Measurements from ENCODE around the gene ERGIC1.
"Not testable (repeated sequence)": the region's sequence is repeated elsewhere in the genome, so short reads cannot be mapped to it uniquely, and the experiment has no call there.

The ERGIC1 gene

DNA sequence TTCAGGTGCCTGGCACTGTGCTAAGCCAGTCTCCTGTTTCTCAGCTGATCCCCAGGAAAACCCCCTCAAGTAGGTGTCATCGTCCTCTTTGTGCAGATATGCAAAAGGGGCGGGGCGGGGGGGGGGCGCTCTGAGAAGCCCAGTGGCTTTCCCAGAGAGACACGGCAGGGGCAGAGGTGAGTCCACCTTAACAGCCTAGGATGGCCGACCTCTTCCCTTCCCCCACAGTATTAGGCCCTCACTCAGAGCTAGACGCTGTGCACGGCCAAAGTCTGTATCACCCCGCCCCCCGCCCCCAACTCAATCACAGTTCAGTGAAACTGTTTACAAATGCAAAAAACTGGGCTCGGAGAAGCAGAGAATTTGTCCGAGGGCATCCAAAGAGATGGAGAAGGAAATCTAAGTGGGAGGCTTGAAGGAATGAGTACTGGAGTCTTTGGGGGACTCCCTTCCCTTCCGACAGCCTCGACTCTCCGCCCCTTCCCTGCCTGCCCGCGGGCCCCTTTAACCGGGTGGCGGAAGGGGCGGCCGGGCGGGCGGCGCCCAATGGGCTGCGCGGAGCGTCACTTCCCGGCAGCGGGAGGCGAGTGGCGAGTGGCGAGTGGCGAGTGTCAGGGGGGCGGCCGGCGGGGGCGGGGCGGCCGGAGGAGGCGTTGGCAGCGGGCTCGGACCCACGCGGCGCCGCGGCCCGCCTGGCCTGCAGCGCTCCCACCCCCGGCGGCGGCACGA is at the start of gene ERGIC1:
Gene ERGIC1, plus strand, starts transcription at position 566 of the 729 bp plus-strand sequence. Its CDS starts 163 bp downstream, at position 729.
- DNase-seq = peak; percentile 85
- peaks cover 3% of the 10 kb centered on the region for H3K36me3 Mint-ChIP-seq (ENCODE audit: low read depth)
- H3K4me1 Mint-ChIP-seq = peaks cover 45% of the 10 kb centered on the region
- peak within 1 kb of the TSS; percentile 79 for H3K4me3 Mint-ChIP-seq
- H3K9me3 Mint-ChIP-seq = no peaks in the 10 kb centered on the region
- peak within 1 kb of the TSS; percentile 76 for H3K27ac Mint-ChIP-seq
- peak; percentile 90 for ATAC-seq
- no peaks in the 10 kb centered on the region for H3K27me3 Mint-ChIP-seq

DNA sequence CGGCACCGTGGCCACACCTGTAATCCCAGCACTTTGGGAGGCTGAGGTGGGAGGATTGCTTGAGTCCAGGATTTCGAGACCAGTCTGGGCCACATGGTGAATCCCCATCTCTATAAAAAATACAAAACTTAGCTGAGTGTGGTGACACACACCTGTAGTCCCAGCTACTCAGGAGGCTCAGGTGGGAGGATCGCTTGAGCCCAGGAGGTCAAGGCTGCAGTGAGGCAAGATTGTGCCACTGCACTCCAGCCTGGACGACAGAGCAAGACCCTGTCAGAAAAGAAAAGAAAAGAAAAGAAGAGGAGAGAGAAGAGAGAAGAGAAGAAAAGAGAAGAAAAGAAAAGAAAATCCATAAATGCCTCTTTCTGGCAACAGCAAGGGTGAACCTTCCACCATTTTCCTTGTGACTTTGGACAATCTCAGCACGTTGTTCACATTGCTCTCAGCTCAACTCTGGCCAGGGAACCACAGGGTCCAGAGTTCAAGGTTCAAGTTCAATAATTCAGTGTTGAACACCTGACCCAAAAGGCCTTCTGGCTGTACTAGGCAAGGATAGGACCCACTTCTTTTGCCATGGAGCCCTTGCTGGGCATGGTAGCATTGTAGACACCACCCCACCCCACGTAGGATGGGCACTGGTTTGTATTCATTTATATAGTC is 48.5 kb upstream of the ERGIC1 start:
- no peak for DNase-seq
- Mint-ChIP-seq H3K4me1 (peaks cover 13% of the 10 kb centered on the region), H3K9me3 (no peaks in the 10 kb centered on the region), H3K27ac (no peak overlapping the region), H3K36me3 (ENCODE audit: low read depth) (no peaks in the 10 kb centered on the region), H3K27me3 (no peaks in the 10 kb centered on the region), H3K4me3 (no peak overlapping the region)
- ATAC-seq = no peak

DNA sequence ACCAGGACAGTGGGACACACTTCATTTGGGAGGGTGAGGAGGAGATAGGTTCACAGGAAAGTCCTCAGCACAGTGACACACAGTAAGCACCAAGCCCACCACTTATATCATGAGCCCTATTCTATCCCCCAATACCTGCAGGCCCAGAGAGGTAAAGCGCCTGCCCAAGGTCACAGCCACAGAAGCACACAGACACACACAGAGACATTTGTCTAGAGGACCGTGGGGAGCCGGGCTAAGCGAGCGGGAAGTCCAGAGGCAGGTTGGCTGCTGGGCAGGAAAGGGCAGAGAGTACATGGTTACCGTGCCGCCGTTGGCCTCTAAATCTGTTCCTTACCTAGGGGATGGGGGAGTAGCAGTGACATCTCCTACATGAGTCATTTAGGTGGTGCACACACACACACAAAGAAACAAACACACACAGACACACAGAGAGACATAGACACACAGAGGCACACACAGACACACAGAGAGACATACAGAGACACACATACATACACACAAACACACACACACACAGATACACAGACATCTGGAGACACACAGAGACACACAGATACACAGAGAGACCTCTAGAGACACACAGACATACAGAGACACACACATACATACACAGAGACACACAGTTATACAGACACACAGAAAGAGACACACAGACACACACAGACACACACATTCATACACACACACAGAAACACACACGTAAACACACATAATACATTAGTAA is 47.2 kb upstream of the ERGIC1 start:
- Mint-ChIP-seq H3K4me3 (no peak overlapping the region), H3K4me1 (peaks cover 10% of the 10 kb centered on the region), H3K9me3 (no peaks in the 10 kb centered on the region), H3K27ac (no peak overlapping the region), H3K27me3 (no peaks in the 10 kb centered on the region), H3K36me3 (ENCODE audit: low read depth) (no peaks in the 10 kb centered on the region)
- DNase-seq (no peak), ATAC-seq (no peak)

- H3K27ac Mint-ChIP-seq; H3K9me3 Mint-ChIP-seq; ATAC-seq; H3K4me3 Mint-ChIP-seq; DNase-seq; H3K4me1 Mint-ChIP-seq; H3K27me3 Mint-ChIP-seq; H3K36me3 Mint-ChIP-seq (ENCODE audit: low read depth): not testable (repeated sequence)
Observed at GRCh38 chr5:172787538-172787937, 46.5 kb upstream of the ERGIC1 start.

DNA sequence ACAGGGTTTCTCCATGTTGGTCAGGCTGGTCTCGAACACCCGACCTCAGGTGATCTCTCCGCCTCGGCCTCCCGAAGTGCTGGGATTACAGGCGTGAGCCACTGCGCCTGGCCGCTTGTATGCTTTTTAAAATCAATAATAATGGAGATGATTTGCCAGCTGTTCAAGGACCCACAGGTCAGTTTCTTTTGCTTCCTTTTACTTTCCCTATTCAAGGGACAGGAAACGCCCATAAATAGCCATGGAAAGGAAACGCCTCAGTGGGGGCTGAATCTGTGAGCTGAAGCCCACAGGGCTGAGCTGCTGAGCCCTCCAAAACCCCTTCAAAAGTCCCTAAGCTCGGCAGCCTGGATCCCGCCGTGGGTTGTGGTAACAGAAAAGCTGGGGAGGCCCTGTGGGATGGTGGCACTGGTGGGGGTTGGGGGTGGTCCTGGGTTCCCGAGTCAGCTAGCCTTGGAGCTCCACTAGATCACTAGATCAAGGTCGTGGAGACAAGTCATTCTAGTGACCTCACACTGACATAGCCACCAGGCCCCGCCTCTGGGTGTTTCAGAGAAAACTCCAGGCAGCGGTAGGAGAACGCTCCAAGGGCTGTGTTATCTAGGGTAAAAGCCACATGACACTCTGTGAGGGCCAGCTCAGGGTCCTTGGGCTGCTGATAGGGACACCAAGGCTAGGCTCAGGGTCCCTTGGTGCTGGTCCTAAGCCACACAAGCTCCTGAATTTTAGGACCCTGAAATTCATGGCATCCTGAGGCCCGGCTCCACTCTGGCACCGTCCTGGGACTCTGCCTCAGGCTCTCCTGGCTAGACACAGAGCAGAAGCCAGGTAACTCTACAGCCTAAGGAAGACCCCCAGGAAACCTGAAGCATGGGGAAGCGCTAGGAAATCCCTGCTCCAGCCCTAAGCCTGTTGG is 45.0 kb upstream of the ERGIC1 start:
- no peak overlapping the region for H3K27ac Mint-ChIP-seq
- H3K9me3 Mint-ChIP-seq = no peaks in the 10 kb centered on the region
- DNase-seq (no peak), ATAC-seq (peak; percentile 66)
- peaks cover 5% of the 10 kb centered on the region for H3K4me1 Mint-ChIP-seq
- H3K36me3 Mint-ChIP-seq (ENCODE audit: low read depth) = no peaks in the 10 kb centered on the region
- H3K27me3 Mint-ChIP-seq = no peaks in the 10 kb centered on the region
- H3K4me3 Mint-ChIP-seq = no peak overlapping the region

- DNase-seq (no peak), ATAC-seq (no peak)
- Mint-ChIP-seq H3K4me3 (no peak overlapping the region), H3K9me3 (no peaks in the 10 kb centered on the region), H3K36me3 (ENCODE audit: low read depth) (no peaks in the 10 kb centered on the region), H3K27ac (no peak overlapping the region), H3K27me3 (no peaks in the 10 kb centered on the region), H3K4me1 (peaks cover 9% of the 10 kb centered on the region)
Observed at GRCh38 chr5:172789687-172790495, 44.2 kb upstream of the ERGIC1 start.

DNA sequence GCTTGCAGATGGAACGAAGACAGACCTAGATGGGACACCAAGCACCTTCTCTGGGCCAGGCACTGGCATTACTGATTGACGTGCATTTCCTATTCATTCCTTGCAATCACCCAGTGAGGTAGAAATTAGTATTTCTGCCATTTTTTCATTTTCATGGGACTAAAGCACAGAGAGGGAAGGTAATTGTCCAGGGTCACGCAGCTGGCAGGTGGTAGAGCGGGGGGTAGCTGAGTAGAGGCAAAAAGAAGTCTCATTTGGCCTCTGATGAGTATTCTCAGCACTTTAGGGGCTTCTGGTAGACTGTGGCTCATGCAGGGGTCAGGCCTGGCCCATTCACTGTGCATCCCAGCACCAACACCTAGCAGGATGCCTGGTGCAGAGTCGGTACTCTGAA is 43.6 kb upstream of the ERGIC1 start:
- Mint-ChIP-seq H3K9me3 (no peaks in the 10 kb centered on the region), H3K27me3 (no peaks in the 10 kb centered on the region), H3K36me3 (ENCODE audit: low read depth) (no peaks in the 10 kb centered on the region), H3K4me1 (peaks cover 9% of the 10 kb centered on the region), H3K27ac (no peak overlapping the region), H3K4me3 (no peak overlapping the region)
- no peak for DNase-seq
- ATAC-seq = no peak

DNA sequence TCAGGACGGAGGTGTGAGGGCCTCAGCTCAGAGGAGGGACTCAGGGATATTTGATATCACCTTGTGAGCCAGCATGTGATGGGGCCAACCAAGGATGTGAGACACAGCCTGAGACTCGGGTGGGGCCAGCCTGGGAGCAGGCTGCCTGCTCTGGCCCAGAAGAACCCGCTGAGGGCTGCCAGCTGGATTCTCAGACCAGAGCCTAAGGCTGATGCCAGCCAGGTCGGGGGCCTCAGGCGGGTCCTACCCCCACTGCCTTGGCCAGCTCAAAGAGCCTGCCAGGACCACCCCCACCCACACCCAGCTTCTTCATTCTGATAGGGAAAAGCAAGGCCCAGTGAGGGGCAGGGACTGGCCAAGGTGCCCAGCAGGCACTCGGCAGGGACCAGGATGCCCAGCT is 42.8 kb upstream of the ERGIC1 start:
- Mint-ChIP-seq H3K9me3 (no peaks in the 10 kb centered on the region), H3K27ac (no peak overlapping the region), H3K4me1 (peaks cover 9% of the 10 kb centered on the region), H3K36me3 (ENCODE audit: low read depth) (no peaks in the 10 kb centered on the region), H3K27me3 (no peaks in the 10 kb centered on the region), H3K4me3 (no peak overlapping the region)
- no peak for DNase-seq
- ATAC-seq = no peak

GRCh38 chr5:172791726-172792445 is 42.2 kb upstream of the ERGIC1 start:
- Mint-ChIP-seq H3K36me3 (ENCODE audit: low read depth) (no peaks in the 10 kb centered on the region), H3K9me3 (no peaks in the 10 kb centered on the region), H3K27me3 (no peaks in the 10 kb centered on the region), H3K27ac (no peak overlapping the region), H3K4me3 (no peak overlapping the region), H3K4me1 (peaks cover 9% of the 10 kb centered on the region)
- DNase-seq = no peak
- no peak for ATAC-seq

- H3K36me3 Mint-ChIP-seq (ENCODE audit: low read depth) = no peaks in the 10 kb centered on the region
Observed at GRCh38 chr5:172792701-172793570, 41.1 kb upstream of the ERGIC1 start.

DNA sequence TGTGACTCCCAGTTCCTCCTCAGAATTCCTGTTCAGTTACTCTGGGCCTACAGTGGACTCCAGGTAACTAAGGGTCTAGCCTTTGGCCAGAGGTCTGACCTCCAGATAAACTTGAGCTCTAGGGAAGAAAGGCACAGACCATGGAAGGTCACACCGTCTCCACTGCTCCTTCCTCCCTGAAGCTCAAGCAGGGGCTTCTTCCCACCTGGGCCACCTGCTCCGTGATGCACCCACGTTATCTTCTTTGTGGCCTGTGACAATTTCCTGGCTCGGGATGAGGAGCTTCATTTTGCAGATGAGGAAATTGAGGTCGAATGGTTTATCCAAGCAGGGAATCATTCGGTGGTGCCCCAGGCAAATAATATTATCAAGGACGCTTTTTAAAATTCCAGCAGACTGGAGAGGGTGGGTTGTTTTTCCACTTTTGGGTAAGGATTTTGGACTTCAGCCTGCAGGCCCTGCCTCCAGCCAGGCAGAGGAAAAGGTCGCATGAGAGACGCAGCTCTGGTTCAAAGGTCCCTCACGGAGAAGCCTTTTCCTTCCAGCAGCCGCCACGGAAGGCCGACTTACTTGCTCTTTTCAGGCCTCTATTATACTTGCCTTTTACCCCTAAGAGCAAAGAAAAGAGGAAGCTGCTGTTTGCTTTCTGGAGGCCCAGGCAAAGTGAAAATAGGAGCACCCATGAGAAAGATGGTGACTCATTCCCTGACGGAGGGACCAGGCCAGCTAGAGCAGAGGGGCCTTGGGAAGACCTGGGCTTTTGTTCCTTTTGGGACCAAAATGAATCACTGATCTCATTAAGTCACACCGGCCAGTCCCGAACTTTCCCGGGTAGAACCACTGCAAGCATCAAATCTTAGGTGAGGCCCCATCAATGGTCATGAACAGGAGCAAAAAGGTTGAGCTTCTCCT is 40.2 kb upstream of the ERGIC1 start:
- H3K36me3 Mint-ChIP-seq (ENCODE audit: low read depth) = no peaks in the 10 kb centered on the region
- peaks cover 16% of the 10 kb centered on the region for H3K4me1 Mint-ChIP-seq
- no peaks in the 10 kb centered on the region for H3K27me3 Mint-ChIP-seq
- no peak for DNase-seq
- no peak overlapping the region for H3K4me3 Mint-ChIP-seq
- no peak overlapping the region for H3K27ac Mint-ChIP-seq
- no peaks in the 10 kb centered on the region for H3K9me3 Mint-ChIP-seq
- ATAC-seq = peak; percentile 17

More at GRCh38 chr5:172792701-172793570, 41.1 kb upstream of the ERGIC1 start:
- ATAC-seq (no peak), DNase-seq (no peak)
- no peak overlapping the region for H3K27ac Mint-ChIP-seq
- peaks cover 12% of the 10 kb centered on the region for H3K4me1 Mint-ChIP-seq
- no peaks in the 10 kb centered on the region for H3K9me3 Mint-ChIP-seq
- H3K4me3 Mint-ChIP-seq = no peak overlapping the region
- H3K27me3 Mint-ChIP-seq = no peaks in the 10 kb centered on the region
